SK-N-SH (cell line): ENCODE results near the gene ZDHHC6. TPM values are rescaled to one million over a fixed set of nuclear protein-coding genes. Genes with fewer than 3 reads are reported as not detected.

Experiments used
- CTCF ChIA-PET: fragments of 300-600, 350-600 bp; formaldehyde crosslinking; extraction: SDS; loops from one replicate; lab custom pipeline; 2021; lab: Yijun Ruan, JAX
- POLR2A ChIA-PET: fragments of 350-600 bp; sonication (Branson Sonifier 250); formaldehyde crosslinking; extraction: SDS; loops from one replicate; lab custom pipeline; 2020; ENCODE audit warnings: antibody characterized with exemption, inconsistent platforms; lab: Yijun Ruan, JAX
- DNase-seq: peaks from one replicate; pipeline ENCODE4 v3.0.0; 2012
- H2AFZ ChIP-seq: fragments of 200-600 bp; sonication (generic); 2 replicates; pipeline ENCODE4 v1.8.1; 2016; ENCODE audit warnings: antibody characterized with exemption, mild to moderate bottlenecking, low read depth
- H3F3A ChIP-seq: fragments of 200-600 bp; sonication (generic); replicated peaks from 2 replicates; pipeline ENCODE3; 2016; ENCODE audit warnings: antibody characterized with exemption, mild to moderate bottlenecking; ENCODE audit not compliant: insufficient read depth
- H3K27ac ChIP-seq, 2 experiments: fragments of 200-500 bp in 1 of 2; fragments of 200-600 bp in 1 of 2; sonication (Bioruptor generic) in 1 of 2; sonication (generic), shearing (Covaris generic) in 1 of 2; 2 replicates each; pipeline versions ENCODE4 v1.5.1 to v1.6.1; 2014 to 2016; ENCODE audit warnings: low read depth in 2 of 2, inconsistent platforms in 1 of 2, low read length in 1 of 2, mild to moderate bottlenecking in 1 of 2, mixed read lengths in 1 of 2
- H3K27me3 ChIP-seq: fragments of 200-600 bp; sonication (generic), shearing (Covaris generic); 2 replicates; pipeline ENCODE4 v1.6.1; 2016; ENCODE audit warnings: mixed run types; ENCODE audit not compliant: insufficient read depth
- H3K36me3 ChIP-seq, 2 experiments: fragments of 200-500 bp in 1 of 2; fragments of 200-600 bp in 1 of 2; sonication (Bioruptor generic) in 1 of 2; sonication (generic) in 1 of 2; replicated peaks in 1 of 2; 2 replicates each; pipeline versions ENCODE3 to v1.5.1; 2014 to 2016; ENCODE audit warnings: low read length in 1 of 2, mild to moderate bottlenecking in 1 of 2; ENCODE audit not compliant: insufficient read depth in 2 of 2, control insufficient read depth in 1 of 2
- H3K4me1 ChIP-seq, 2 experiments: fragments of 200-500 bp in 1 of 2; fragments of 200-600 bp in 1 of 2; sonication (Bioruptor generic) in 1 of 2; sonication (generic), shearing (Covaris generic) in 1 of 2; 2 replicates each; pipeline versions ENCODE4 v1.5.1 to v1.6.1; 2014 to 2016; ENCODE audit warnings: low read depth in 1 of 2, low read length in 1 of 2, mixed run types in 1 of 2; ENCODE audit not compliant: insufficient read depth in 2 of 2, control insufficient read depth in 1 of 2
- H3K4me2 ChIP-seq: fragments of 200-600 bp; sonication (generic), shearing (Covaris generic); 2 replicates; pipeline ENCODE4 v1.6.1; 2017; ENCODE audit warnings: mixed run types
- H3K4me3 ChIP-seq, 2 experiments: fragments of 200-500 bp in 1 of 2; fragments of 200-600 bp in 1 of 2; sonication (Bioruptor generic) in 1 of 2; sonication (generic), shearing (Covaris generic) in 1 of 2; 2 replicates each; pipeline versions ENCODE4 v1.5.1 to v1.8.1; 2014 to 2016; ENCODE audit warnings: low read depth in 2 of 2, inconsistent platforms in 1 of 2, low read length in 1 of 2, mild to moderate bottlenecking in 1 of 2, mixed read lengths in 1 of 2, moderate library complexity in 1 of 2
- H3K79me2 ChIP-seq: fragments of 200-600 bp; sonication (generic); 2 replicates; pipeline ENCODE4 v1.8.1; 2017; ENCODE audit warnings: mild to moderate bottlenecking; ENCODE audit not compliant: insufficient read depth
- H3K9ac ChIP-seq: fragments of 200-600 bp; sonication (generic); 2 replicates; pipeline ENCODE4 v1.6.1; 2017; ENCODE audit warnings: mixed run types
- H3K9me2 ChIP-seq: fragments of 200-600 bp; sonication (generic); 2 replicates; pipeline ENCODE4 v1.6.1; 2017; ENCODE audit warnings: mixed run types
- H3K9me3 ChIP-seq: fragments of 200-600 bp; sonication (generic); 2 replicates; pipeline ENCODE4 v1.6.1; 2017; ENCODE audit warnings: mixed run types, mild to moderate bottlenecking, moderate library complexity
- H4K20me1 ChIP-seq: fragments of 200-600 bp; sonication (generic); 2 replicates; pipeline ENCODE4 v1.6.1; 2017; ENCODE audit warnings: mild to moderate bottlenecking, mixed run types; ENCODE audit not compliant: insufficient read depth
- CTCF ChIP-seq: fragments of 200-600 bp; sonication (generic); IDR thresholded peaks from 2 replicates; pipeline ENCODE4 v1.6.1; 2017; ENCODE audit warnings: antibody characterized with exemption, mild to moderate bottlenecking, moderate library complexity
- EZH2phosphoT487 ChIP-seq: fragments of 200-600 bp; sonication (generic); IDR thresholded peaks from 2 replicates; pipeline ENCODE4 v1.6.1; 2017; ENCODE audit warnings: low read depth, mixed run types, mild to moderate bottlenecking, antibody characterized with exemption, moderate library complexity, borderline replicate concordance
- FOXM1 ChIP-seq: IDR thresholded peaks from 2 replicates; pipeline ENCODE4 v1.4.0; 2012; ENCODE audit warnings: low read depth, mild to moderate bottlenecking
- GABPA ChIP-seq: IDR thresholded peaks from 2 replicates; pipeline ENCODE4 v1.4.0; 2012; ENCODE audit warnings: low read depth, mild to moderate bottlenecking
- JUND ChIP-seq: IDR thresholded peaks from 2 replicates; pipeline ENCODE4 v1.4.0; 2012
- MXI1 ChIP-seq: IDR thresholded peaks from 2 replicates; pipeline ENCODE4 v1.6.1; 2012; ENCODE audit warnings: mild to moderate bottlenecking, low read depth, low read length, improper control_type of control experiment
- NFIC ChIP-seq: IDR thresholded peaks from 2 replicates; pipeline ENCODE4 v1.4.0; 2012; ENCODE audit warnings: borderline replicate concordance
- NRF1 ChIP-seq: IDR thresholded peaks from 2 replicates; pipeline ENCODE4 v1.6.1; 2012; ENCODE audit warnings: low read depth, mild to moderate bottlenecking, low read length
- PBX3 ChIP-seq: IDR thresholded peaks from 2 replicates; pipeline ENCODE4; 2012
- POLR2AphosphoS5 ChIP-seq: IDR thresholded peaks from 2 replicates; pipeline ENCODE4 v1.6.1; 2012; ENCODE audit warnings: low read depth, low read length
- RAD21 ChIP-seq: IDR thresholded peaks from 2 replicates; pipeline ENCODE4 v1.6.1; 2012; ENCODE audit warnings: mild to moderate bottlenecking, low read length
- RCOR1 ChIP-seq: fragments of 150-350 bp; IDR thresholded peaks from 2 replicates; pipeline ENCODE4 v1.6.1; 2017; ENCODE audit warnings: antibody characterized with exemption, low read length
- RFX5 ChIP-seq: IDR thresholded peaks from 2 replicates; pipeline ENCODE4 v1.6.1; 2012; ENCODE audit warnings: mild to moderate bottlenecking, improper control_type of control experiment, low read length
- SIN3A ChIP-seq: IDR thresholded peaks from 2 replicates; pipeline ENCODE4 v1.6.1; 2012; ENCODE audit warnings: low read depth, mild to moderate bottlenecking, low read length, moderate library complexity, borderline replicate concordance
- SMC3 ChIP-seq: IDR thresholded peaks from 2 replicates; pipeline ENCODE4 v1.6.1; 2012; ENCODE audit warnings: low read depth, low read length, improper control_type of control experiment
- TEAD4 ChIP-seq: IDR thresholded peaks from 2 replicates; pipeline ENCODE4 v1.4.0; 2012; ENCODE audit warnings: mild to moderate bottlenecking, borderline replicate concordance; ENCODE audit not compliant: insufficient read depth
- WGBS: methylation state at CpG from one replicate; pipeline ENCODE4 v1.1.6; 2017; ENCODE audit warnings: low lambda C conversion rate; 5-methylcytosine and 5-hydroxymethylcytosine counted together
- polyA plus RNA-seq, 3 experiments: library from polyadenylated mRNA; depleted of rRNA; stranded (reverse); fragments of >200 nt; gene quantifications; 2 replicates each; pipeline ENCODE4 v1.2.3, GENCODE V29; 2012
- TF ChIP-seq, protein P1 (sequence below): IDR thresholded peaks from 2 replicates; pipeline ENCODE4 v1.4.0; 2012; ENCODE audit warnings: low read depth, borderline replicate concordance
- TF ChIP-seq, protein P2 (sequence below): IDR thresholded peaks from 2 replicates; pipeline ENCODE4 v1.6.1; 2012; ENCODE audit warnings: mild to moderate bottlenecking, low read depth, low read length, moderate library complexity
- TF ChIP-seq, protein P3 (sequence below): fragments of 150-350 bp; IDR thresholded peaks from 2 replicates; pipeline ENCODE4 v1.6.1; 2017; ENCODE audit warnings: antibody characterized with exemption, low read length, low read depth, borderline replicate concordance

Gene ZDHHC6
- polyA plus RNA-seq, 1 of the 3 experiments (the other 2 are of a cell fraction), result 12.5 TPM

DNA sequence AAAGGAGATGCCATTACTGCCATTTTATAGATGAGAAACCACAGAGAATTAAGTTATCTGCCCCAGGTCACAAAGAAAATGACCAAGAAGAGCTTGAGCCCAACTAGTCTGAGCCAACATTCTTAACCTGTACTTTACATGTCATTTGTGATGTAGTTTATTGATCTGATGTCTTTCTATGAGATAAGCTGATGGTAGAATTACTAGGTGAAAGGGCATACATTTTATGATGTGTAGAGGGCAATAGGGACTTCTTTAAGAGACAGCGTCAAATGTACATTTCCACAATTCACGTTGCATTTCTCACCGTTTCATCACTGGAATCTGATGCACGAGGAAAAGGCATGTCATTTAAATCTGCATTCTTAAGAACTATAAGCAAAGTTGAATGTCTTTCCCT, 61.5 kb downstream of the ZDHHC6 start:
- no peaks in the 10 kb centered on the region for H3K79me2 ChIP-seq
- WGBS, result 48% methylated on average over 4 of the region's 4 CpGs
- H3K4me2 ChIP-seq, result no peak overlapping the region
- TF ChIP-seq PBX3 (no peak), POLR2AphosphoS5 (no peak), GABPA (no peak), TEAD4 (no peak), CTCF (no peak), JUND (no peak), RCOR1 (no peak), SIN3A (no peak), EZH2phosphoT487 (no peak), RFX5 (no peak), NFIC (no peak), FOXM1 (no peak), SMC3 (no peak), MXI1 (no peak), NRF1 (no peak), RAD21 (no peak)
- TF ChIP-seq, protein P1, sequence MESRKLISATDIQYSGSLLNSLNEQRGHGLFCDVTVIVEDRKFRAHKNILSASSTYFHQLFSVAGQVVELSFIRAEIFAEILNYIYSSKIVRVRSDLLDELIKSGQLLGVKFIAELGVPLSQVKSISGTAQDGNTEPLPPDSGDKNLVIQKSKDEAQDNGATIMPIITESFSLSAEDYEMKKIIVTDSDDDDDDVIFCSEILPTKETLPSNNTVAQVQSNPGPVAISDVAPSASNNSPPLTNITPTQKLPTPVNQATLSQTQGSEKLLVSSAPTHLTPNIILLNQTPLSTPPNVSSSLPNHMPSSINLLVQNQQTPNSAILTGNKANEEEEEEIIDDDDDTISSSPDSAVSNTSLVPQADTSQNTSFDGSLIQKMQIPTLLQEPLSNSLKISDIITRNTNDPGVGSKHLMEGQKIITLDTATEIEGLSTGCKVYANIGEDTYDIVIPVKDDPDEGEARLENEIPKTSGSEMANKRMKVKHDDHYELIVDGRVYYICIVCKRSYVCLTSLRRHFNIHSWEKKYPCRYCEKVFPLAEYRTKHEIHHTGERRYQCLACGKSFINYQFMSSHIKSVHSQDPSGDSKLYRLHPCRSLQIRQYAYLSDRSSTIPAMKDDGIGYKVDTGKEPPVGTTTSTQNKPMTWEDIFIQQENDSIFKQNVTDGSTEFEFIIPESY, result no peak
- TF ChIP-seq, protein P2, sequence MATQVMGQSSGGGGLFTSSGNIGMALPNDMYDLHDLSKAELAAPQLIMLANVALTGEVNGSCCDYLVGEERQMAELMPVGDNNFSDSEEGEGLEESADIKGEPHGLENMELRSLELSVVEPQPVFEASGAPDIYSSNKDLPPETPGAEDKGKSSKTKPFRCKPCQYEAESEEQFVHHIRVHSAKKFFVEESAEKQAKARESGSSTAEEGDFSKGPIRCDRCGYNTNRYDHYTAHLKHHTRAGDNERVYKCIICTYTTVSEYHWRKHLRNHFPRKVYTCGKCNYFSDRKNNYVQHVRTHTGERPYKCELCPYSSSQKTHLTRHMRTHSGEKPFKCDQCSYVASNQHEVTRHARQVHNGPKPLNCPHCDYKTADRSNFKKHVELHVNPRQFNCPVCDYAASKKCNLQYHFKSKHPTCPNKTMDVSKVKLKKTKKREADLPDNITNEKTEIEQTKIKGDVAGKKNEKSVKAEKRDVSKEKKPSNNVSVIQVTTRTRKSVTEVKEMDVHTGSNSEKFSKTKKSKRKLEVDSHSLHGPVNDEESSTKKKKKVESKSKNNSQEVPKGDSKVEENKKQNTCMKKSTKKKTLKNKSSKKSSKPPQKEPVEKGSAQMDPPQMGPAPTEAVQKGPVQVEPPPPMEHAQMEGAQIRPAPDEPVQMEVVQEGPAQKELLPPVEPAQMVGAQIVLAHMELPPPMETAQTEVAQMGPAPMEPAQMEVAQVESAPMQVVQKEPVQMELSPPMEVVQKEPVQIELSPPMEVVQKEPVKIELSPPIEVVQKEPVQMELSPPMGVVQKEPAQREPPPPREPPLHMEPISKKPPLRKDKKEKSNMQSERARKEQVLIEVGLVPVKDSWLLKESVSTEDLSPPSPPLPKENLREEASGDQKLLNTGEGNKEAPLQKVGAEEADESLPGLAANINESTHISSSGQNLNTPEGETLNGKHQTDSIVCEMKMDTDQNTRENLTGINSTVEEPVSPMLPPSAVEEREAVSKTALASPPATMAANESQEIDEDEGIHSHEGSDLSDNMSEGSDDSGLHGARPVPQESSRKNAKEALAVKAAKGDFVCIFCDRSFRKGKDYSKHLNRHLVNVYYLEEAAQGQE, result no peak
- TF ChIP-seq, protein P3, sequence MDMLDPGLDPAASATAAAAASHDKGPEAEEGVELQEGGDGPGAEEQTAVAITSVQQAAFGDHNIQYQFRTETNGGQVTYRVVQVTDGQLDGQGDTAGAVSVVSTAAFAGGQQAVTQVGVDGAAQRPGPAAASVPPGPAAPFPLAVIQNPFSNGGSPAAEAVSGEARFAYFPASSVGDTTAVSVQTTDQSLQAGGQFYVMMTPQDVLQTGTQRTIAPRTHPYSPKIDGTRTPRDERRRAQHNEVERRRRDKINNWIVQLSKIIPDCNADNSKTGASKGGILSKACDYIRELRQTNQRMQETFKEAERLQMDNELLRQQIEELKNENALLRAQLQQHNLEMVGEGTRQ, result no peak
- no peaks in the 10 kb centered on the region for H3K36me3 ChIP-seq
- H3F3A ChIP-seq, result no peaks in the 10 kb centered on the region
- H3K4me1 ChIP-seq, result no peaks in the 10 kb centered on the region; a peak in 1 of 4 replicates
- no peaks in the 10 kb centered on the region for H3K9me2 ChIP-seq
- ChIA-PET CTCF (interaction anchor here (0.7 to 0.9 kb wide), 2 partner anchors 77 to 1228 kb away, joined by 3 read pairs; no protein-coding TSS in a partner anchor), POLR2A (no interaction called here)
- no peak overlapping the region for H3K4me3 ChIP-seq
- DNase-seq, result no peak
- no peaks in the 10 kb centered on the region for H3K9me3 ChIP-seq
- H3K9ac ChIP-seq, result no peak overlapping the region
- H4K20me1 ChIP-seq, result no peaks in the 10 kb centered on the region
- no peak overlapping the region for H2AFZ ChIP-seq
- H3K27me3 ChIP-seq, result no peaks in the 10 kb centered on the region
- no peak overlapping the region for H3K27ac ChIP-seq
